NCI-H128 (cell line): ENCODE measurements around the gene RB1.
"Not testable (repeated sequence)": the region's sequence is repeated elsewhere in the genome, so short reads cannot be mapped to it uniquely, and the experiment has no call there.

Source experiments
- DNase-seq: peaks from one replicate; lab custom pipeline; 2025; ENCODE audit not compliant: unreplicated experiment; lab: John Stamatoyannopoulos, UW

The RB1 gene

DNA sequence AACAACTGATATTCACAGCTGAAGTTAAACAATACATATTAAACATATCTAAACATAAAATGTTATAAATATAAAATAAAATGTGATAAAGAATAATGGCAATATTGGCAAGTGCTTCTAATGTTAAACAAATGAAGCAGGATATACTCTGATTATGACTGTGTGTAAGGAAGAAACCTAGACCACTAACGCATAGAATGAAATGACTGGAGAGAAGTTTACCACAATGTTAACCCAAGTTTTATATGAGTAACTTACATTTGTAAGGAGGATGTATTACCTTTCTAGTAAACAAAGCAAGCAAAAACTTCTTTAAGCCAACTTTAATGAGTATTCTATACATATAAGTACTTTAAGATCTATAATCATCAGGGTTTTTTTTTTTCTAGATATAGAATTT is 43.0 kb downstream of the RB1 start:
- DNase-seq = no peak

DNA sequence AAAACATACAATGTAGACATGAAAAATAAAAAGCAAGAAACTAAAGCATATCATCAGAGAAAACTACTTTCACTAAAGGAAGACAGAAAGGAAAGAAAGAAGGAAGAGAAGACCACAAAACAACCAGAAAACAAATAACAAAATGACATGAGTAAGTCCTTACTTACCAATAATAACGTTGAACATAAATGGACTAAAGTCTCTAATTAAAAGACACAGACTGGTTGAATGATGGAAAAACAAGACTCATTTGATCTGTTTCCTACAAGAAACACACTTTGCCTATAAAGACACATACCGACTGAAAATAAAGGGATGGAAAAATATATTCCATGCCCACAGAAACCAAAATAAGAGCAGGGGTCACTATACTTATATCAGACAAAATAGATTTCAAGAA is 46.0 kb downstream of the RB1 start:
- DNase-seq = no peak

DNA sequence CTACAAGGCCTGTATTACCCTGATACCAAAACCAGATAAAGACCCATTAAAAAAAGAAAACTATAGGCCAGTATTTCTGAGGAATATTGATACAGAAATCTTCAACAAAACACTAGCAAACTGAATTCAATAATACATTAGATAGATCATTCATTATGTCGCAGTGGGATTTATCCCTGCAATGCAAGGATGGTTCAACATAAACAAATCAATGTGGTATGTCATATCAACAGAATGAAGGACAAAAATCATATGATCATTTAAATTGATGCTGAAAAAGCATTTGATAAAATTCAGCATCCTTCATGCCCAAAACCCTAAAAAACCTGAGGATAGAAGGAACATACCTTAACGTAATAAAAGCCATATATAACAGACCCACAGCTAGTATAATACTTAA is 50.0 kb downstream of the RB1 start:
- DNase-seq = no peak

DNA sequence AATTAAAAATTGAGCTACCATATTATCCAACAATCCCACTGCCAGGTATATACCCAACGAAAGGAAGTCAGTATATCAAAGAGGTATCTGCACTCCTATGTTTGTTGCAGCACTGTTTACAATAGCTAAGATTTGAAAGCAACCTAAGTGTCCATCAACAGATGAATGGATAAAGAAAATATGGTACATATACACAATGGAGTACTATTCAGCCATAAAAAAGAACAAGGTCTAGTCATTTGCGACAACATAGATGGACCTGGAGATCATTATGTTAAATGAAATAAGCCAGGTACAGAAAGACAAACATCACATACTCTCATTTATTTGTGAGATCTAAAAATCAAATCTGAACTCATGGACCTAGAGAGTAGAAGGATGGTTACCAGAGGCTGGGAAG is 52.0 kb downstream of the RB1 start:
- DNase-seq = not testable (repeated sequence)

DNA sequence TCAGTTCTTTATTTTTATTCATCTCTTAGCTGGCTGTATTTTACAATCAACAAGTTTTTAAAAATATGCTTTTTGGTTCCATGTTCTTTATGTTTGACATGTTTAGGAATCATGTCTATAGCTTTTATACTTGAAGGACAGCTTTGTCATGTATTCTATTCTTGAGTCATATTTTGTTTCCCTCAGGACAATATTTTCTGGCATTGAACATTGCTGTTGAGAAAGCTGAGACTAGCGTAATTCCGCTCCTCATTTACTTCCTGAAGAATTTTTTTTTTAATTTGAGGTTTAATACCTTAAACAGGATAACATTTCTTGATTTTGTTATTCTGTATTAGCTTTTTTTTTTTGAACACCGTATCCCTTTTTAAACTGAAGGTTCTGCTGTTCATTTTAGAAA is 53.2 kb downstream of the RB1 start:
- no peak for DNase-seq

DNA sequence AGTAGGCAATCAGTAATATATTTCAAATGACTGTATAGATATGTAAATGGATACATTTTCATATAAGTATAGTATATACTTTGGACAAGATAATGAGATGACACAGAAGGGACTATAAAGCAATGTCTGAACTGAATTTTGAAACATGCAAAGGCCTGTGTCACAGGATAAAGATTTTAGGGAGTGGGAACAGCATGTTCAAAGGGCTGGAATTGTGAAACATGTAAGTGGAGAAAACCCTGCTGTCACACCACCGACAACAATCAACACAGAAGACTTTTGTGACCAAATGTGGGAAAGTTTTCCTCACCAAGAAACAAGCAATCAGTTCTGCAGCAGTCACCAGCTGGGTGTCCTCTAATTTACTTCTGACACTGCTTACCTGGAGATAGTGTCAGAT is 66.4 kb downstream of the RB1 start:
- no peak for DNase-seq

DNA sequence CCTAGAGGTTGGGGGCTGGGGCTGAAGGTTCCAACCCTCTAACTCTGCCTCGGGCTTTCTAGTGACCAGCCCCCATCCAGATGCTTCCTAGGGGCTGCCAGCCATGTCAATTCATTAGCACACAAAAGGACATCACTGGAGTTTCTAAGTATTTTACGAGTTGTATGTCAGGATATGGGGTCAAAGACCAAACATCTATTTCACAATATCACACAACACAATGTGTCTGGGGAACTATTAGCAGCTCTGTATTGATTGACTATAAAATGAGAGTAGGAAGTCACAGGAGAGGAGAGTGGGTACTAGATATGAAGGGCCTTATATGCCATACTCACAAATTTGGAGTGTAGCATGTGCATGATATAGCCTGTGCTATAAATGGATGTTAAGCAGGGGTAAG is 67.3 kb downstream of the RB1 start:
- DNase-seq = no peak

DNA sequence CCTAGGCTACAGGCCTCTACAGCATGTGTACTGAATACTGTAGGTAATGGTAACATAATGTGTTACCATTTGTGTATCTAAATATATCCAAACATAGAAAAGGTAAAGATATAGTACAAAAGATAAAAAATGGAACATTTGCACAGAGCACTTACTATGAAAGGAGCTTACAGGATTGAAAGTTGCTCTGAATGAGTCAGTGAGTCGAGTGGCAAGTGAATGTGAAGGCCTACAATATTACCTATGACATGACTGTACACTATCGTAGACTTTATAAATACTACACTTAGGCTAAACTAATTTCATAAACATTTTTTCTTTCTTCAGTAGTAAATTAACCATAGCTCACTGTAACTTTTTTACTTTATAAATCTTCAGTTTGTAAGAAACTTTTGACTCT is 74.3 kb downstream of the RB1 start:
- DNase-seq = no peak

DNA sequence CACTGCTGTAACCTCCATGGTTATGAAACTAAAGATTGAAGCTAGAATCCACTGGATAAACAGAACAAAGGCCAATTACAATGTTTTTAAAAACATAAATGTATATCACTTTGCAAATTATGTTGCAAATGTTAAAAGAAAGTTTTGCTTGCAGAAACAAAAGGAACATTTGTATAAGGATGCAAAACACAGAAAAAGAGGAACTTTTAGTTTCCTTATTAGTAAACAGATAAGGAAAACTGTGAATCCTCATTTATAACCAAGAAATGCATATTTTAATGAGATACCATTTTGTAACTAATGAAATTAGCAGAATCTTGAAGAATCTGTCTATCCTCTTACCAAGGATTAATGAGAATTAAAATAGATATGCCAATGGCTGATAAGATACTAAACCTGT is 77.0 kb downstream of the RB1 start:
- no peak for DNase-seq

DNA sequence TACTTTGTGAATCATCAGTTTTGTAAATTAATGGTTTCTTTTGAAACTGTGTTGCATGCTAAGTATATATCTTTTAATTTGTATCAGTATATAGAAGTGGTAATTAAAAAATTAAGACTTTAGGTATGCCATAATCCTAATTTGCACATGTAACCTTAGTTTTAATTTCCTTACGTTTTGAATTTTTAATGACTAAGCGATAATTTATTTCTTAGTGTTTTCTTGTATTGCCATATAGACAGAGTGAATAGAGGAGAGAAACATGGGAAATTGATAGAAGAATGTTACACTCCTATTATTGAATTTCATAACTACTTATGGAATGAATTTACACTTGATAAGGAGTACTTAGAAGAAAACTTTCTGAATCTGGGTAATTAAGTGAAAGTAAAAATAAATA is 79.8 kb downstream of the RB1 start:
- DNase-seq = no peak

DNA sequence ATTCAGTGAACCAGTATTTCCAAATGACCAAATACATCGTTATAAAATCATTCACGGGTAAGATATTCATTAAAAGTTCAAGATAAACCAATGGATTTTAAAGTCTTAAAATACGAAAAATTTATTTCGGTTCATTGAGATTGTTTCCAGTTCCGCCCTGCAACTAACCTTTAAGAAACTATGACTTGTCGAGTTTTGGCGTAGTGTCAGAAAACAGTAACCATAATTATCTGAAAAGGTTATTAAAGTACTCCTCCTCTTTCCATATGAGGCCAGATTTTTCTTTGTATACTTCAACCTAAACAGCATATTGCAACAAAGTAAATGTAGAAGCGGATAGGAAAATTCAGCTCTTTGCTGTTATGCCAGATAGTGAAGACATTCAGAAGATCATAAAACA is 83.3 kb downstream of the RB1 start:
- no peak for DNase-seq

DNA sequence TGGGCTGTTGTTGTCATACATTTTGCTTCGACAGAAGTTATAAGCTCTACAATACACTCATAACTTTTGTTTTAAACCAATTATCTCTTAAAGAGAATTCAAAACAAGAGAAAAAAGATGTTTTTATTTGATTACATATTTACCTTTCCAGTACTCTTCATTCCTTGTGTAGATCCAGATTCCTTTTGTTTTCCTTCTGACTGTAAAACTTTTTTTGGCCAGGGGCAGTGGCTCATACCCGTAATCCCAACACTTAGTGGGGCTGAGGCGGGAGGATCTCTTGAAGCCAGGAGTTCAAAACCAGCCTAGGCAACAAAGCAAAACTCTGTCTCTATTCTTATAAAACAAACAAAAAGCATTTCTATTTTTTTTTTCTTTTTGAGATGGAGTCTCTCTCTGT is 87.7 kb downstream of the RB1 start:
- DNase-seq = no peak

DNA sequence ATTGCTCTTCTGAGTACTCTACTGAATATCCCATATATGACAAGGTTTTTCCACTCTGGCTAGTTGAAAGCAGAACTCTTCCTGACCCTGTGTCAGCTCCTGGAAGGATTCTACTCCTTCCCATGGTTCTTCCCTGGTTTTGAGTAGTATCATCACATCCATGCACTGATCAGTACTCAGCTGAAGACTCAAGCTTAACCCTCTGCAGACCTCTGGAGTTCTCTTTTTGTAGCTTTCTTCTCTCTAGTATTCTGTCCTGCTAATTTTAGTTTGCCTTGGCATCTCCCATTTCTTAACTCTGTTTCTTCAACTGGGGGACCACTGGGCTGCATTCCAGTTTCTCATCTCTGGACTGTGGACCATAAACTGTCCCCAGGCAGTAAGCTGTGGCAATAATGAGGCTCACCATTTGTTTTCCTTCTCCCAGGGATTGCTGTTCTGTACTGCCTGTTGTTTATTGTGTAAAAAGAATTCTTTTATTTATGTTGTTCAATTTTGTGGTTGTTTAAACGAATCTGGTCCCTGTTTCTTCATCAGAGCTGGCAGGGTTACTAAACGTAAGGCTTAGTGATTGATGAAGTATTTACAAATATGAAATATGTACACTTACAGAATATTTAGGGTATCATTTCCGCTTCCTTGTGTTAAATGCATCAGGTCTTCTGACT is 89.6 kb downstream of the RB1 start:
- DNase-seq = no peak

DNA sequence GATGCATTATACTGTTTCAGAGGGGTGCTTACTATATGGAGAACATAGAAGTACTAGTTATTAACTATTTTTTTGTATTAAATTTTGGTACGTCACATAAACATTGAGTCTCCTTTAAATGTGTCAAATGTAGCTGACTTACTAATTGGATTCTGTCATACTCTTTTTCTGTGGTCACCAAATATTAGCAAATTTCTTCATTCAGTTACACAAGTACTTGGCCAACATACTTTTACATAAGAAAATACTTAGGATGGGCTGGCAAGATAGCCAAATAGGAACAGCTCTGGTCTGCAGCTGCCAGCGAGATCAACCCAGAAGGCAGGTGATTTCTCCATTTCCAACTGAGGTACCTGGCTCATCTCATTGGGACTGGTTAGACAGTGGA is 90.1 kb downstream of the RB1 start:
- no peak for DNase-seq

DNA sequence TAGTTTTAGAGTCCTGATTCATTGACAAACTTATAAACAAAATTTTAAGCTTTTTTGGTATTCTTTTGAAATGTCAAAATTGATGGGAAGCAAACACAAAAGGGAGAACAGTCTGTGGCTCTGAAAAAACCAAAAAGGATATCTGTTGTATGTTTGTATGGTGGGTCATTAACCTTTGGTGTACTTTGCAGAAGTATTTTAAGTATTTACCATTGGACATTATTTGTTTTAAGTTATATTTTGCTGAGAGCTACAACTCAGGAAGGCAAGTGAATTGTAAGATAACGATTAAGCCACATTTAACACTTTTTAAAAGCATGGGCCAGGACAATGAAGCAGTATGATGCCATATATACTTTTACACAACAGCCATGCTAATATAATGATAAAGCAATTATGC is 94.2 kb downstream of the RB1 start:
- DNase-seq = no peak

DNA sequence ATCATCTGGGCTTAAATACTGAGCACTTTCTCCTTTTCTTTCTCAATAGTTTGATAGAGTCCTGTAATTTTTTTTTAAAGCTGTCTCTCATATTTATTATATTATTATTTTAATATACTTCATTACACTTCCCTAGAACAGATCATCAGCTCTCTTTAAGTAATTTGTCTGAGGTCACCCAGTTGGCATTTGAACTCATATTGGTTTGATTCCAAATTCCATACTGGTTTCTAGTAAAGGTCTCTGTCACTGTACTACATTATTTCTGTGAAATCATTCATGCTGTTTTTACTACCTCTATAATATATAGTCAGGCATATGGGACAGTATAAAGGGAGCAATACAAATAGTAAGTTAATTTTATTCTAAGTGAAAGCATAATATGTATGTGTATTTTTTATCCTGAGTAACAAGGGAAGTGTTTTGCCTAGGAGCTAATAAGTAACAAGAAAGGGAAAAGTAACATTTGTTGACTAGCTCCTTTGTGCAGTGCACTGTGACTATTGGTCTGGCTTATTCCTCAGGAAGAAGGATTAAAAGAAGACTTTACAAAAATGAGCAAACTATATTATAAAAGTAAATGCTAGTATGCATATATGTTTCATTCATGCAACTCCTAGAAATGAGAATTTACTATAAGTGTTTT is 95.0 kb downstream of the RB1 start:
- no peak for DNase-seq

DNA sequence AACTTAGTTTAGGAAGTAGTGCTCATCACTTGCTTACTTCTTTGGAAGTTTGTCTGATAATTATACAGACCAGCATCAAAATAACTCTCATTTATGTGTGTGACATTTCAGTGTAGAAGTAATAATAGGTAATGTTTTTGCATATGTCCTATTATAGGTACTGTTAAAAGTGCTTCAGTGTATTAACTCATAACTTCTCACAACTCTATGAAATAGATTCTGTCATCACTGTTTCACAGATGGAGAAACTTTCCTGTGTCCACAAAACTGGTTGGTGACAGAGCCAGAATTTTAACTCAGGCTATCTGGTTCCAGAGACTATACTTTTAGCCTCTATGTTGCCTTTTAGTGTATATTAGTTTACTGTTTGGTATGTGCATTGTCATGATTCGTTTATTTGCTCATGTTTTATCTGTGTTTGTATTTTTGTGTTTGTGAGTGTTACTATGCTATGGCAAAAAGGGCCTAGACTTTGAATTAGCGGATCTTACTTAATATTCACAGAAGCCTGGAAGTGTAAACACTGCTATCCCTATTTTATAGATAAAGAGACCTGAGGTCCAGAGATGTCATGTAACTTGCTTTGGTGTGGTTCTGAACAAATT is 96.6 kb downstream of the RB1 start:
- no peak for DNase-seq

DNA sequence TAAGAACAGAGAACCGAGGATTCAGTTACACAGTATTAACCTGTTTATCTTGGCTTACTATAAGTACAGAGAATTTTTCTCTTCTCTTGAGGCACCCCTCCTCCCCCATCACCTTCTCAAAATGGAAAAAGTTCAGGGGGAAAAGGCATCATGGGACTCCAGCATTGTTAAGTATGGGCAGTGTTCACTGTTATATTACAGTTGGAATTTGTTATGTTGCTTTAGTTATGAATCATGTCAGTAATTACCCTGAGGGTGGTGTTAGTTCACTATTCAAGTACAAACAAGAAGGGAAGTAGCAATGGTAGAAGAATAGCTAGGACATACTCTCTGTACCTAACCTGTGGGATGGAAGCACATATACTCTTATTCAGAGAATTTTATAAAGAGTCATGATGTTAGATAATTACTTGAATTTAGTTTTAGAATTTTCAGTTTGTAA is 97.3 kb downstream of the RB1 start:
- no peak for DNase-seq

DNA sequence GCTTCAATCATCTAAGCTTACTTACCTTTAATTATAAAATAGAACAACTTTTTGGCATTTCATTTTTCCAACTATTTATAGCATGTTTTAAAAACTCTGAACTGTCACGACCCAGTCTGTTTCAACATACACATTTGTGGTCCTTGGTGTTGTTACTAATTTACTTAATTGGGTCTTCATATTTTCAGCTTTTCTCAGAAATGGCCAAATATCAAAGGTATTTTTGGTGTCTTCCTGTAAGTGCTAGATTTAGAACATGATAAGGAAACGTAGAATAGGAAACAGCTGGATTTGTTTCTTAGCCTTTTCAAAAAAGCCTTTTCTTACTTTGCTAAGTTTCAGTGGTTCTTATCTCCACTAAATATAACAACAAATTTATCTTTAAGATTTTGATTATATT is 97.9 kb downstream of the RB1 start:
- DNase-seq = no peak

DNA sequence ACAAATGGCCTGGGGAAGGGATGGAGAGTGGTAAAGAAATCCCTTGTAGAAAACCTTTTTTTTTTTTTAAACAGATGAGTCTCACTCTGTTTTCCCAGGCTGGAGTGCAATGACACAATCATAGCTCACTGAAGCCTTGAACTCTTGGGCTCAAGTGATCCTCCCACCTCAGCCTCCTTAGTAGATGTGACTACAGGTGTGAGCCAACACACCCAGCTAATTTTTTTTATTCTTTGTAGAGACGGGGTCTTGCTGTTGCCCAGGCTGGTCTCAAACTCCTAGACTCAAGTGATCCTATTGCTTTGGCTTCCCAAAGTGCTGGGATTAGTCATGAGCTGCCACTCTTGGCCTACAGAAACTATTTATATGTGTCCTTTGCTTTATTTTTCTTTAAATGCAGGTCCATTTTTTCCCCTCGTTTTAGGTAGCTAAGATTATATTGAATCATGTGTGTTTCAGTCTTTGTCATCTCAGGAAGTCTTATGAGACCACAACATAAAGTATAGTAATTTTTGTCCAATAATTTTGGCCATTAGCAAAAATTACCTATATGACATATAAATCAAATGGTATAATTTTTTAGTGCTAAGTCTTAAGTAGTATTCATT is 98.9 kb downstream of the RB1 start:
- DNase-seq = no peak

DNA sequence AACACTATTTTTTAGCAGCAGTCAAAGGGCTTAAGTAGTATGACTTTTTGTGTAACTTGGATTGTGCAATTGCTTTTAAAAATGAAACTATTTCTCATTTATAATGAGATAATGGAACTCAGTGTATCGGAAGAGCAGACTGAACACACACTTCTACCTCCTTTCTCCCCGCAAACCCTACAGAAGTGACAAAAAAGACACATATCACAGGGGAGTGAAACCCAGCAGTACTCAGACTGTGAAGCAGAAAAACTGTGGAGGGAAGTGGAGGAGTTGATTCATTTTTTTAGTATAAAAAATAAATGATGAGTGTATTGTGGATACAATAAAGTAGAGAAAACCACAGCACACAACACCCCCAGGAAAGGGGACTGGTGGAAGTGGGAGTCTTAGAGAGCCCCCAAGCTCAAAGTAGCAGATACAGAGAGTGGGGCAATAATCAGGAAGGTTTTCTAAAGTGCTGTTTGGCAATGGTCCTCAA is 99.6 kb downstream of the RB1 start:
- no peak for DNase-seq

DNA sequence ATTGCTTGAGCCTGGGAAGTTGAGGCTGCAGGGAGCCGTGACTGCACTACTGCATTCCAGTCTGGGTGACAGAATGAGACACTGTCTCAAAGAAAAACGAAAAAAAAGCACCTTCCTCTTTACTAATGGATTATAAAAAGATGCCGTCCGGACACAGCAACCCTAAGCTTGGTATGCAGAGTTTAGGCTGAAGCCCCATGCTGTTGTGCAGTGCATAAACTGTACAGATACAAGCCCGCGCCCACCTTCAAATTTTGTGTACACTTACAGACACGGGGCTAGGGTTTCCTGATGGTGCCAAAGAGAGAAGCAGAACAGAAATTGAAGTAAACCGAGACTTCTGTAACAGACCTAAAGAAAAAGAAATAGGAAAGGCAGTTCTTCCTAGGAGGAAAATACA is 100.4 kb downstream of the RB1 start:
- no peak for DNase-seq
